Keratinocyte (primary cell): ENCODE measurements around the gene TYW1B.
"Not testable (repeated sequence)": the region's sequence is repeated elsewhere in the genome, so short reads cannot be mapped to it uniquely, and the experiment has no call there.

Experiments used
- CTCF ChIP-seq, 3 experiments: IDR thresholded peaks in 1 of 3; conservative IDR thresholded peaks in 1 of 3; optimal IDR thresholded peaks in 1 of 3; 2 replicates in 2 of 3; 3 replicates in 1 of 3; pipeline versions ENCODE3 to v1.5.1; 2011; ENCODE audit warnings: low read length in 3 of 3, mild to moderate bottlenecking in 3 of 3, moderate library complexity in 2 of 3, control low read depth in 1 of 3, inconsistent platforms in 1 of 3; ENCODE audit not compliant: insufficient read depth in 2 of 3; ENCODE audit errors: extremely low read depth in 1 of 3
- EZH2 ChIP-seq: IDR thresholded peaks from one replicate; pipeline ENCODE4 v1.6.1; 2012; ENCODE audit warnings: inconsistent platforms, mild to moderate bottlenecking, low read length, moderate library complexity

GRCh38 chr7:72648574-72648973 is 179.4 kb downstream of the TYW1B start:
- not testable (repeated sequence) for TF ChIP-seq EZH2; CTCF (optimal IDR thresholded peaks at IDR 0.05 in 1 of 3, IDR thresholded peaks at IDR 0.05 in 1 of 3, conservative IDR thresholded peaks at IDR 0.05 in 1 of 3; ENCODE audit: extremely low read depth in 1 of 3, insufficient read depth in 2 of 3, low read length in 3 of 3)
